ENCODE results near the gene TUT4.

- no peak for TF ChIP-seq CTCF (IDR thresholded peaks at IDR 0.05)
- no peak for TF ChIP-seq POLR2A (IDR thresholded peaks at IDR 0.05)
Measured at GRCh38 chr1:52469108-52469507, 83.8 kb downstream of the TUT4 start.
